Nephron progenitor cell (in vitro differentiated cells): Measurements from ENCODE around the gene SYNC.

Experiments used
- DNase-seq: peaks from one replicate; pipeline ENCODE4 v3.0.0; 2021
- H3K27ac Mint-ChIP-seq: 2 replicates; pipeline ENCODE4 v1.8.0; 2021; ENCODE audit warnings: mild to moderate bottlenecking, moderate library complexity, mixed read lengths
- H3K27me3 Mint-ChIP-seq: 2 replicates; pipeline ENCODE4 v1.8.0; 2021; ENCODE audit warnings: mild to moderate bottlenecking, low read depth, mixed read lengths; ENCODE audit not compliant: poor library complexity
- H3K36me3 Mint-ChIP-seq: 2 replicates; pipeline ENCODE4 v1.8.0; 2021; ENCODE audit warnings: low read depth, mixed read lengths
- H3K4me1 Mint-ChIP-seq: 2 replicates; pipeline ENCODE4 v1.8.0; 2021; ENCODE audit warnings: mixed read lengths
- H3K4me3 Mint-ChIP-seq: 2 replicates; pipeline ENCODE4 v1.8.0; 2021; ENCODE audit warnings: mild to moderate bottlenecking, moderate library complexity, mixed read lengths
- H3K9me3 Mint-ChIP-seq: 2 replicates; pipeline ENCODE4 v1.8.0; 2021; ENCODE audit warnings: mild to moderate bottlenecking, moderate library complexity, mixed read lengths
- CTCF ChIP-seq: fragments of 200-600 bp; sonication (generic); IDR thresholded peaks from 2 replicates; pipeline ENCODE4 v1.5.0; 2021; ENCODE audit warnings: antibody characterized with exemption

The SYNC gene

GRCh38 chr1:32709476-32709875 is 6.9 kb upstream of the SYNC start:
- Mint-ChIP-seq H3K9me3 (no peaks in the 10 kb centered on the region), H3K36me3 (no peaks in the 10 kb centered on the region), H3K4me3 (no peak overlapping the region), H3K4me1 (peaks cover 30% of the 10 kb centered on the region), H3K27me3 (peaks cover 4% of the 10 kb centered on the region), H3K27ac (no peak overlapping the region)
- DNase-seq: no peak
- TF ChIP-seq CTCF: no peak

GRCh38 chr1:32709075-32709474 is 6.5 kb upstream of the SYNC start:
- no peak for DNase-seq
- peak overlapping the region; percentile 54 for H3K27ac Mint-ChIP-seq
- H3K27me3 Mint-ChIP-seq: peaks cover 8% of the 10 kb centered on the region
- no peak overlapping the region for H3K4me3 Mint-ChIP-seq
- peaks cover 31% of the 10 kb centered on the region for H3K4me1 Mint-ChIP-seq
- no peak for TF ChIP-seq CTCF
- H3K36me3 Mint-ChIP-seq: no peaks in the 10 kb centered on the region
- H3K9me3 Mint-ChIP-seq: no peaks in the 10 kb centered on the region

DNA sequence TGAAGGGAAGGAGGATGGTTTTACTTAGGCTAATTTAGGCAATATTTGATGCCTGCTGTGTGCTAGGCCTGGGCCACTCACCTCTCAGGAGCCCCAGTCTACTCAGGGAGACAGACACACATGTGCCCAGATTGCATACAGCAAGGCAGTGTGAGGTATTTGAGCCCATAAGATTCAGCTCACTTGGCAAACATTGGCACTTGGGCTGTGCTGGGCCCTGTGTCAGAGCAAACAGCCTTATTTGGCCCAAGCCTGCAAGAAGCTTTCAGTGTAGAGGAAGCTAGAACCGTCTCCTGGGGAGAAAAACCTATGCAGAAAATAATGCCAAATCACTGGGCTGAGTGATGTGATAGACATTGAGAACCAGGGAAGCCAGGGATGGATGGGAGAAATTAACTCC is 3.9 kb upstream of the SYNC start:
- no peak for DNase-seq
- no peaks in the 10 kb centered on the region for H3K36me3 Mint-ChIP-seq
- TF ChIP-seq CTCF: no peak
- H3K9me3 Mint-ChIP-seq: no peaks in the 10 kb centered on the region
- H3K27me3 Mint-ChIP-seq: peaks cover 15% of the 10 kb centered on the region
- H3K4me3 Mint-ChIP-seq: no peak overlapping the region
- no peak overlapping the region for H3K27ac Mint-ChIP-seq
- H3K4me1 Mint-ChIP-seq: peaks cover 34% of the 10 kb centered on the region

DNA sequence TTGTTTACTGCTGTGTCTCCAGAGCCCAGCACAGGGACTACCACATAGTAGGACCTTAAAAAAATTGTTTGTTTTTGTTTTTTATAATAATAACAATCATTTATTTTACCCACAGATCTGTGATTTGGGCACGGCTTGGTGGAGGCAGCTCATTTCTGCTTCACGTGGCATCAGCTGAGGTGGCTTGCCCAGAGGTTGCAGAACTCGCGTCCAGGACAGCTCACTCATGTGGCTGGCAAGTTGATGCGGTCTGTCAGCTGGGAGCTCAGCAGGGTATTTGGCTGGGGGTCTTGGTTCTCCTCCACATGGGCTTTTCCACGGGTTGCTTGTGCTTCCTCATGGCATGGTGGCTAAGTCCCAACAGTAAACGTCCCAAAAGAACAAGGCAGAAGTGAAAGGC is 2.9 kb upstream of the SYNC start:
- no peak overlapping the region for H3K27ac Mint-ChIP-seq
- H3K36me3 Mint-ChIP-seq: no peaks in the 10 kb centered on the region
- DNase-seq: no peak
- peaks cover 19% of the 10 kb centered on the region for H3K27me3 Mint-ChIP-seq
- TF ChIP-seq CTCF: no peak
- peaks cover 32% of the 10 kb centered on the region for H3K4me1 Mint-ChIP-seq
- no peak overlapping the region for H3K4me3 Mint-ChIP-seq
- no peaks in the 10 kb centered on the region for H3K9me3 Mint-ChIP-seq

DNA sequence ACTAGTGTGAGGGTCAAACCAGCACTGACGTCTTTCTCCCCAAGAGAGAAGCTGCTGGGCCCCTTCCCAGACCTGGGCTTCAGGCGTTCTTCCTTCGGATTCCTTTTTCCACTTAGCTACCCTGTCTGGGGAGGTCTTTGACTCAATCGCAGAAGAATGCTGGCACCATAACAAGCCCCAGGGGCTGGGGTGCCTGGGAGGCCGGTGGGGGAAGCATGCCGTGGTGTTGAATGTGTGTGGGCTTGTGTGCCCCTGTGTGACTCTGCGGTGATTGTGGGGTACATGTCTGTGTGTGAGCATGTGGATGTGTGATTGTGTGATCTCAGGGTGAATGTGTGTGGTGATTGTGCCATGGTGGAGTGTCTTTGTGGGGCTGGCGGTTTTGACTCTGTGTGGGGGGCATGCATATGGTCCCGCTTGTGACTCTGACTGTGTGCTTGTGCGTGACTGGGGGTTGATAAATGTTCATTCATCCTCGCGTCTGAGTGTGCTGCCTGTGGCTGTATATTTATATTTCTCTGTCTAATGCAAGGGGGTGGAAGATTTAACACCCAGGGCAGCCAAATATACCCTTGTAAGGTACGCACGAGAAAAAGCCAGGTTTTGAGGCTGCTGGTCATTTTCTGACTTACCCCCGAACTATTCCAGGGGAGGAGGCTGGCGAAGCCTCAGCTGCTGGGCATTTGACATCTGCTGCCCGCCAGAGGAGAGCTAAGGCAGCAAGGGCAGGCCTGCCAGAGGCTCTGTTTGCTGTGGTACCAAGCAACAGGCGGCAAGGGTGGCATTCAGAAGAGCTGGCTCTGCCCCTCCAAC is 1.1 kb upstream of the SYNC start:
- H3K9me3 Mint-ChIP-seq: no peaks in the 10 kb centered on the region
- peaks cover 24% of the 10 kb centered on the region for H3K4me1 Mint-ChIP-seq
- no peaks in the 10 kb centered on the region for H3K36me3 Mint-ChIP-seq
- peaks cover 25% of the 10 kb centered on the region for H3K27me3 Mint-ChIP-seq
- TF ChIP-seq CTCF: no peak
- DNase-seq: no peak
- H3K4me3 Mint-ChIP-seq: peak overlapping the region; percentile 77
- no peak overlapping the region for H3K27ac Mint-ChIP-seq

- Mint-ChIP-seq H3K27me3 (peaks cover 25% of the 10 kb centered on the region), H3K27ac (no peak overlapping the region)
These were observed 495 bp downstream of the SYNC start for GRCh38 chr1:32701951-32702598.

More at GRCh38 chr1:32701951-32702598, 495 bp downstream of the SYNC start:
- H3K4me1 Mint-ChIP-seq: peaks cover 24% of the 10 kb centered on the region
- TF ChIP-seq CTCF: no peak
- H3K4me3 Mint-ChIP-seq: peak overlapping the region; percentile 80
- no peaks in the 10 kb centered on the region for H3K9me3 Mint-ChIP-seq
- DNase-seq: no peak
- no peaks in the 10 kb centered on the region for H3K36me3 Mint-ChIP-seq
